RWPE1 (cell line): ENCODE data around the gene CHST3.
"Not testable (repeated sequence)": the region's sequence is repeated elsewhere in the genome, so short reads cannot be mapped to it uniquely, and the experiment has no call there.

ENCODE experiments used
- CTCF ChIA-PET: fragments of 350-600 bp; sonication (Branson Sonifier 250); formaldehyde crosslinking; extraction: SDS; loops from one replicate; lab custom pipeline; 2021; lab: Yijun Ruan, JAX
- POLR2A ChIA-PET: fragments of 400-600 bp; formaldehyde crosslinking; extraction: SDS; loops from one replicate; lab custom pipeline; 2020; ENCODE audit warnings: antibody characterized with exemption; ENCODE audit not compliant: low non-redundant PET; lab: Yijun Ruan, JAX
- DNase-seq: peaks from one replicate; pipeline ENCODE4 v3.0.0; 2012; ENCODE audit warnings: low spot score
- H3K27ac ChIP-seq: fragments of 450-650 bp; 2 replicates; pipeline ENCODE4 v1.5.1; 2017
- TF ChIP-seq, protein P1 (sequence below): fragments of 450-650 bp; conservative IDR thresholded peaks from 2 replicates; pipeline ENCODE4 v1.5.1; 2017; ENCODE audit warnings: low read depth, mild to moderate bottlenecking

CHST3 gene

DNA sequence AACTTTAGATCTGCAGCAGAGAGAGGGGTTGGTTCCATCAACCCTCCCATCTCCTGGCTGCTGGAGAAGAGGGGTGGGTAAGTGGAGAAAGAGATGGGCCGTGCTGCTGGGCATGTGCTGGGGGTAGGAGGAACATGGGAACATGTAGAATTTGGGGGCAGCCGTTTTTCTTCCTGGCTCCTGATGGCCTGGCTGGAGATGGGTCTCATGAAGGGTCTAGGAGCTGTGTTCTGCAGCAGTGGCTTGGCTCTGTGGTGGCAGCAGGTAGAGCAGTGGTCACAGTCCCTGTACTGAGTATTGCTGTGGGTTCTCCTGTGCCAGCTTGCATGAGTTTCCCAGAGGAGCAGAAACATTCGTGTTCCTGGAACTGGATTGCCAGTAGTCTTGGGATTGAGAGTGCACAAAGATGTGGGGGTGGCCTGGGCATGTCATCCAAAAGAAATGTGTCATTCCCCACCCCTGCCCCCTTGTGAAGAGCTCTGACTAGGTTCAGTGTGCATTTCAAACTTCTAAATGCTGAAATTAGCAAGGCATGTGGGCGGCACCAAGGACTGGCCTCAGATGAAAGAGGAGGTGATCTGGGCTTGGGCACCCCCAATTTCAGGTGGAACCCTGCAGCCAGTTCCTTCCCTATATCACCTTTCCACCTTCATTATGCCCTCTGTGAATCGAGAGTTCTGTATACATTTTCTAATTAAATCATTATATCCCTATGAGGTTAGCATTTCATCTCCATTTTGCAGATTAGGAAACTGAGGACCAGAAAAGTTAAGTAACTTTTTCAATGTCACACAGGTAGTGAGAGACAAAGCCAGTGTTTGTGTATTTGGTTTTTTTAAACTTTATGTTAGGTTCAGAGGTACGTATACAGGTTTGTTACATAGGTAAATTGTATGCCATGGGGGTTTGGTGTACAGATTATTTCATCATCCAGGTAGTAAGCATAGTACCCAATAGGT, 2.1 kb downstream of the CHST3 start:
- H3K27ac ChIP-seq: peak overlapping the region; percentile 93
- TF ChIP-seq, protein P1, sequence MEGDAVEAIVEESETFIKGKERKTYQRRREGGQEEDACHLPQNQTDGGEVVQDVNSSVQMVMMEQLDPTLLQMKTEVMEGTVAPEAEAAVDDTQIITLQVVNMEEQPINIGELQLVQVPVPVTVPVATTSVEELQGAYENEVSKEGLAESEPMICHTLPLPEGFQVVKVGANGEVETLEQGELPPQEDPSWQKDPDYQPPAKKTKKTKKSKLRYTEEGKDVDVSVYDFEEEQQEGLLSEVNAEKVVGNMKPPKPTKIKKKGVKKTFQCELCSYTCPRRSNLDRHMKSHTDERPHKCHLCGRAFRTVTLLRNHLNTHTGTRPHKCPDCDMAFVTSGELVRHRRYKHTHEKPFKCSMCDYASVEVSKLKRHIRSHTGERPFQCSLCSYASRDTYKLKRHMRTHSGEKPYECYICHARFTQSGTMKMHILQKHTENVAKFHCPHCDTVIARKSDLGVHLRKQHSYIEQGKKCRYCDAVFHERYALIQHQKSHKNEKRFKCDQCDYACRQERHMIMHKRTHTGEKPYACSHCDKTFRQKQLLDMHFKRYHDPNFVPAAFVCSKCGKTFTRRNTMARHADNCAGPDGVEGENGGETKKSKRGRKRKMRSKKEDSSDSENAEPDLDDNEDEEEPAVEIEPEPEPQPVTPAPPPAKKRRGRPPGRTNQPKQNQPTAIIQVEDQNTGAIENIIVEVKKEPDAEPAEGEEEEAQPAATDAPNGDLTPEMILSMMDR: no peak
- POLR2A ChIA-PET: no interaction called here
- CTCF ChIA-PET: interaction anchor here (0.6 to 0.9 kb wide), 4 partner anchors 8 to 354 kb away, joined by 3 read pairs; no protein-coding TSS in a partner anchor
- peak; percentile 66 for DNase-seq

DNA sequence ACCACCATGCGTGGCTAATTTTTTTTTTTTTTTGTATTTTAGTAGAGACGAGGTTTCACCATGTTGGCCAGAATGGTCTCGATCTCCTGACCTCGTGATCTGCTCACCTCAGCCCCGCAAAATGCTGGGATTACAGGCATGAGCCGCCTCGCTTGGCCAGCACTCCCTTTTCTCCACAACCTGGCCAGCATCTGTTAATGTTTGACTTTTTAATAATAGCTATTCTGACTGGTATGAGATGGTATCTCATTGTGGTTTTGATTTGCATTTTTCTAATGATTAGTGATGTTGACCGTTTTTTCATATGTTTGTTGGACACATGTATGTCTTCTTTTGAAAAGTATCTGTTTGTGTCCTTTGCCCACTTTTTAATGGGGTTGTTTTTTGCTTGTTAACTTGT, 3.8 kb downstream of the CHST3 start:
- CTCF ChIA-PET: interaction anchor here (0.6 kb wide), 1 partner anchor 321 kb away, joined by 3 read pairs; no protein-coding TSS in a partner anchor
- peak overlapping the region; percentile 100 for H3K27ac ChIP-seq
- DNase-seq, POLR2A ChIA-PET: not testable (repeated sequence)

DNA sequence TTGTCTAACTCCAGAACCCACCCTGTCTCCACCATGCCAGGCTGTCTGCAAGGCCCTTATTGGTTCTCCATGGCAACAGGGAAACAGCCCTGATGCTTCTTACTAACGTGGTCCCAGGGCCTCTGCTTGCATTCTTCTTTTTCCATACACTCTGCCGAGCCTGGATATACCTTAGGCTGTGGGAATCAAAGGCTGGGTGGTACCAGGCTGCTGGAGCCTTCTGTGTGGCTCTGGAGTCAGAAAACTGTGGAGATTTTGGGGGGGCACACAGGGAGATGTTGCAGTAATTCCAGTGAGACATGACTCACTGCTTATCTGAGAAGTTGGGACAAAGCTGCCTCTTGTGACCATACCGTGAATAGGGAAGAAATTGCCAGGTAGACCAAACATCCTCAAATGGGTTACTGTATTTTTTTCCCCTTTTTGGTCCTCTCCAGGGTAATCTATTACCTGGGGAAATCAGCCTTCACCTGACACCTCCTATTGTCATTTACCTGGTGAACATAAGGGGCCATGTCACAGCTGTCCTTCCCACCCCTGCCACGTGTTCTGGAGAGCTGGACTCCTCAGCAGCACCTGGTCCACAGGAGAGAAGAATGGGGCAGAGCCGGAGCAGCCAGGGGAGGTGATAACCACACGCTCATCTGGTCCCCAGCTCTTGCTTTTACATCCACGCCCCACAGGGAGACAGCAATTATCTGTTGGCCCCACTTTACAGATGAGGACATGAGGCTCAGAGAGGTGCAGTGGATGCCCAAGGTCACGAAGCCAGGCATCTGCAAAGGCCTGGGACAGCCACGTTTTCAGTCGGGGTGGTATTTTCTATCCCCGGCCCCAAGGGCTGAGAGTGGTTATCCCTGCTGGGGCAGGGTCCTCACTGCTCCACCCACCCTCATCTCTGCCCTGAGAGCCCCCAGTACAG, 4.6 kb downstream of the CHST3 start:
- no peak for DNase-seq
- H3K27ac ChIP-seq: peak overlapping the region; percentile 100
- ChIA-PET CTCF (interaction anchor here (0.6 to 0.9 kb wide), 3 partner anchors 11 to 320 kb away, joined by 3 read pairs; no protein-coding TSS in a partner anchor), POLR2A (no interaction called here)
- TF ChIP-seq, protein P1: no peak

DNA sequence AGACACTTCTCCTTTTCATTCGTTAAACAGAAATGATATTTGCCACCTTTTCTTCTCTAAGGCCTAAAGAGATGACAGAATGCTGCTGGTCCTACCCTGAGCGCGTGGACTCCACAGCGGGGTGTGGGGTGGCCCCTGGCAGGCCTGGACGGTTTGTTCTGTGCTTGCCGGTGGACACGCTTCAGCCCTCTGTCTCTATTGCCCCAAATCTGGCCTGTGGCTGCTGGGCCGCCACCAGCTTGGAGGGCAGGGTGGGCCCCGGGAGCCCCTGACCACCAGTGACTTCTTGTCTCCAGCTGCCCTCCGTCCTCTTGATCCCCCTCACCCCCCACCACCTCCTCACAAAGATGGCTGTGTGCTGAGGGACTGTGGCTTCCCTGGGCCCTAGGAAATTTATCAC, 5.7 kb downstream of the CHST3 start:
- ChIA-PET POLR2A (no interaction called here), CTCF (interaction anchor here (0.5 to 1.8 kb wide), 3 partner anchors 14 to 251 kb away, joined by 3 to 6 read pairs (median 3); no protein-coding TSS in a partner anchor)
- TF ChIP-seq, protein P1: no peak
- no peak for DNase-seq
- peak overlapping the region; percentile 100 for H3K27ac ChIP-seq

DNA sequence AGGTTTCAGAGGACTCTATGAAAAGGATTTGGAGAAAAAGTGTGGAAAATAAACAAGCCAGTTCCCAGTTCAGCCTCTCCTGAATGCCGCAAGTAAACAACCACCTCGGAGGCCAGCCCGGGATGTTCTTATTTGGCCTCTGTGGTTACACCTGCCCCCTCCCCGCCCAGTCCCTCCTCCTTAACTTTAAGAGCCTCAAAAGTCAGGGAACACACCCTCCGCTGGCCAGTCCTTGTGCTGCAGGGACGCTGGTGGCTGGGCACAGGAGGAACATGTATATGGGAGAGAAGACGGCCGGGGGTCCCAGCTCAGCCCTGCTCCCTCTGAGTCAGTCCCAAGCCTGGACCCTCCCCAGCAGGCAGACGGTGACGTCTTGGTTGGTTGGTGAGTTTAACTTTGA, 6.1 kb downstream of the CHST3 start:
- CTCF ChIA-PET: interaction anchor here (0.6 to 1.8 kb wide), 5 partner anchors 14 to 301 kb away, joined by 3 to 9 read pairs (median 6); no protein-coding TSS in a partner anchor
- H3K27ac ChIP-seq: peak overlapping the region; percentile 100
- TF ChIP-seq, protein P1: no peak; the same call in 1 of the 2 replicates
- peak; percentile 65 for DNase-seq
- POLR2A ChIA-PET: interaction anchor here (0.7 kb wide), 1 partner anchor 25 kb away, joined by 4 read pairs; no protein-coding TSS in a partner anchor

DNA sequence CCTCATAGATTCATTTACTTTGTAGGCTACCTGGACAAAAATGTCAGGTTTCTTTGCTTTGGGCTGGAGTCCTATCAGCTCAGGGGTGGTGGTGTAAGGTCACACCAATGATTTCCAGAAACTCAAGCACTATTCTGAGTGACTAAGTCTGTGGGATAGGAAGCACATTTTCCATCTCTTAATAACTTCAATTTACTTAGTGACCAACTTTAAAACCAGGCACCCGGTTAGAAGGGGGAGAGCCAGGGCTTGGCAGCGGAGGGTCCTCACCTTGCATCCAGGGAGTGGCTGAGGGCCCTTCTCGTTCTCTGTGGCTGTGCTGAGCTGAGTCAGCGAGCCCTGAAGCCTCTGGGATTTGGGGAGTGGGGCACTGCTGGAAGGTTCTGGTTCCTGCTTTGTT, 6.7 kb downstream of the CHST3 start:
- TF ChIP-seq, protein P1: no peak
- ChIA-PET CTCF (interaction anchor here (0.6 to 1.8 kb wide), 6 partner anchors 8 to 301 kb away, joined by 3 to 9 read pairs (median 5); no protein-coding TSS in a partner anchor), POLR2A (interaction anchor here (0.5 to 0.7 kb wide), 2 partner anchors 24 to 59 kb away, joined by 4 to 7 read pairs; no protein-coding TSS in a partner anchor)
- peak overlapping the region; percentile 100 for H3K27ac ChIP-seq
- DNase-seq: no peak
